Lower leg skin (tissue), 3 donors: ENCODE results near the gene NOX1.

Experiments used
- CTCF ChIP-seq, 3 donors: fragments of 450-650 bp; IDR thresholded peaks; one replicate each; pipeline ENCODE4 v1.5.1; 2016; ENCODE audit warnings: antibody characterized with exemption in 3 of 3, mild to moderate bottlenecking in 3 of 3, moderate library complexity in 2 of 3
- POLR2A ChIP-seq, 2 donors: fragments of 450-650 bp; IDR thresholded peaks; one replicate each; pipeline ENCODE4 v1.6.1; 2016 to 2017; ENCODE audit warnings: antibody characterized with exemption in 2 of 2, mild to moderate bottlenecking in 1 of 2, moderate library complexity in 1 of 2

DNA sequence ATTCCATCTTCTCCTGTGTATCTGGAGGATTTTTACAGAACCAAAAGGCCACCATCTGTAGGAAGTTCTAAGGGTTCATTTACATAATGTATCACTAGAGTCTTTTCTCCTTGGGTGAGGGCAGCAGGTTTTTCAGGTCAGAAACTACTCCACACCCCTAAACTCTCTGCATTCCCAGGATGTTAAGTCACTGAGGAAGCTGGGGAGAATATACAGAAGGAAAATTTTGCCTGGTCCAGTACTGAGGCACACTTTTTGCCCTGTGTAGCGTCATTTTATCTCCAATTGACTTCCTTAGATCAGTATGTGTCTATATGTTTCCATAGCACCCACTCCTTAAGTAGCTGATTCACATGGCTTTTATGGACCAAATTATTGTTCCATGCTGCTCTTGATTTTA is 37.6 kb upstream of the NOX1 start:
- TF ChIP-seq POLR2A (IDR thresholded peaks at IDR 0.05) (no peak), CTCF (IDR thresholded peaks at IDR 0.05) (no peak)
